NCI-H446 (cell line): ENCODE measurements around the gene OGG1.

ENCODE experiments used
- DNase-seq, 2 experiments: peaks; one replicate each; lab custom pipeline; 2025; lab: John Stamatoyannopoulos, UW

Gene OGG1

DNA sequence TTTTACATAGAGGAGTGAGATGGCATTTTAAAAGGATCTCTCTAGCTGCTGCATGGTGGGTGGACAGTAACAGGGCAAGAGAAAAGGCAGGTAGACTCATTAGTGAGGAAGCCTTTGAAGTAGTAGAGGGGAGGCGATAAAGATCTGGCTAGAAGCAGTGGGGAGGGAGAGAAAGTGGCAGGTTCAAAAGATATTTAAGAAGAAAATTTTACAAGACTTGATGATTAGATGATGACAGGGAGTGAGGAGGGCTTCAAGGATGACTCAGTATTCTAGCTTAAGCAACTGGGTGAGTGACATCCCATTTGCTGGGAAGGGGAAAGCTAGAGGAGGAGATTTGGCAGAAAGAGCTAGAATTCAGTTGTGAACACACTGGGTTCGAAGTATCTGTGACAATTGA lies 22.0 kb upstream of the OGG1 start:
- DNase-seq, result no peak

DNA sequence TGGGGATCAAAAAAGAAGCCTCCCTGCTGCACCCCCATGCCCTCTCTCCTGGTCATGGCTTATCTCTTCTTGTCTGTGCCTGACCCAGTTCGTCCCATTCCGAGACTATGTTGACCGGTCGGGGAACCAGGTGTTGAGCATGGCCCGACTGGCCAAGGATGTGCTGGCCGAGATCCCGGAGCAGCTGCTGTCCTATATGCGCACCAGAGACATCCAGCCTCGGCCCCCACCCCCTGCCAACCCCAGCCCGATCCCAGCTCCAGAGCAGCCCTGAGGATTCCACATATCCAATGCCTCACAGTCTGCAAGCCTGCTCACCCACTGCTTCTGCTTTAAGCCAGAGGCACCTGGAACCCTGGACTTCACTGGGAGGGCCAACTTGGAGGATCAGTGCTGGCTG lies 20.3 kb upstream of the OGG1 start:
- DNase-seq, result no peak

DNA sequence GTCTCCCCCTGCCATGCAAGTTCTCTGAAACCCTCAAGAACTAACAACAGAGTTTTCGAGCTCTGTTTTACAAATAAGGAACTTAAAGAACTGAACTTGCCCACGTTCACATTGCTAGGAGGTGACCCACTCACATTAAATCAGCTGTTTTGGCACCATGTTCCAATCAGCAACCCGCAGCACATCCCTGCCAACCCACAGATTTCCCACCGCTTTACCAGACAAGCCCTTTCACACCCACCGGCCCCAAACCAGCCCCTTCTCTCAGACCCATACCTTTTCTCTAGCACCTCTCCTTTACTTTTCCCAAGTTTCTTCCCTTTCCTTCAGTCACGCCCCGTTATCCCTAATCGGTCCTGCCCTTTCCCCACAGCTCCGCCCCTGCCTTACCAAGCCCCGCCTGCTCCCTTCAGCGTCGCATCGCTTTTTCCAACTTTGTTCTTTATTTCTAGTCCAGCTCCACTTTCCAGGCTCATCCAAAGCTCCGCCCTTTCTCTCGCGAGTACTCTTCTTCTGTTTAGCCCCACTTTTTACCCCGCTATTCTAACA lies 19.0 kb upstream of the OGG1 start:
- peak; percentile 66 to 84 for DNase-seq

DNA sequence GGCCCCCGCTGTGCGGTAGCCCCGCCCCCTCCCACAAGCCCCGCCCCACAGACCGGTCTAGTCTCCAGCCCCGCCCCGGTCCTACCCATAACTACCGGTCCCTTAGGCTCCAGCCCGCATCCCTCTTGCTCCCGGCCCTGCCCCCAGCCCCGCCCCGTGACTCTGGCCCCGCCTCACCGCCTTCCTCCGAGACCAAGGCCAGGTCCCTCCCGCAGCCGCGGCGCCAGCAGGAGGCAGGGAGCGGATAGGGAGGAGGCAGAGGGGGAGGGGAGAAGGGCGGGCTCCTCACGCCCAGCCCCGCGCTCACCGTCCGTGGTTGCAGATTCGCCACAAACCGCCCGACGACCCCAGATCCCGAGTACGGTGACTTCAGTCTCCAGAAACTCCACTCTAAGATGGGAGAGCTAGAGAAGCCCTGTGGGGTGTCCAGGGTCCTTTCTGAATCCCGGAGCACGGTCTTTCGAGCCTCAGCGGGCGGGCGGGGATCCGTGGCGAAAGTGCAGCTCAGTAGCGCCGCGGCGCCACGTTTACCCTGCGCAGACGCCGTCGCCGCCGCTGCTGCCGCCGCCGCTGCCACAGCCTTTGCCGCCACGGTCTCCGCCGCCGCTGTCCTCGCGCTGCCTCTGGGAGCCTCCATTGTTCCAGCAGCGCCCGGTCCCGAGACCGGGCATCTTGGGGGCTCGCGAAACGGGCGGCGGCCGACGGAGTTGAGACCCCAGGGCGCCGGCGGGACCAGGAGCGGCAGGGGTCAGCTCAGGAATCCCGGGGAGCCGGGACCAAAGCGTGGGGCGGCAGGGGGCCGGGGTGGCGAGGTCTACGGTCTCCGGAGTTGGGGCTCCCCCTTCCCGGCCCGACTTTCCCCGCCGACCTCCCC lies 18.3 kb upstream of the OGG1 start, which contains the start of gene BRPF1:
Gene BRPF1, plus strand, starts transcription at position 530 of the 874 bp plus-strand sequence. CDS start 2,406 bp downstream, outside the sequence.
- DNase-seq, result peak; percentile 88 to 95

DNA sequence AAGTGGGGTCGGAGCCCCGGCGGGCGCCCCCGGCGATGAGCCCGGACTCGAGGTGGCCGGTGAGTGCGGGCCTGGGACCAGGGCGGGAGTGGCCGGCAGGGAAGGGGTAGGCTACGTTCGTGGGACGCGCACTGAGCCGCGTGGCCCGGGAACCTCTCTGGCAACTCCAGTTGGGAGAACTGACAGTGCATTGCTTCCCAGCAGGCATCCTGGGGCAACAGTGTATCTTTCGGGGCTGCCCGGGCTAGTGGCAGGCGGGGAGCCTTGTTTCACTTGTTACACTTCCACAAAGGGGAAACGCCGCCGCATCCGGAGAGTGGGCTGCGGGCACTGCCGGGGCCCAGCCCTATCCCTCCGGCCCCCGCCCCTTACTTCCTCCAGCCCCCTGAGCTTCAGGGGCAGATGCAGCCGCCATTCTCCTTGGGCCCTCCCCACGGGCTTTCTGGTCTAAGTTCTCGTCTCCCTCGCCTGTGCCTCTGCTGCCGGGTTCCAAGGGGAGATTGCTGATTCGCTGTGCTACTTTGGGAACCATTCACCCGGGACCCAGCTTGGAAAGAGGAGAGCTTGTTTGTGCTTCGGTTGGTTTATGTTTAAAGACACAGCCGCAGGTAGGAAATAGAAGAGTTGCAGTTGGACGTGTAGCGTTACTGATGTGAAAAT lies 17.5 kb upstream of the OGG1 start:
- DNase-seq, result no peak

DNA sequence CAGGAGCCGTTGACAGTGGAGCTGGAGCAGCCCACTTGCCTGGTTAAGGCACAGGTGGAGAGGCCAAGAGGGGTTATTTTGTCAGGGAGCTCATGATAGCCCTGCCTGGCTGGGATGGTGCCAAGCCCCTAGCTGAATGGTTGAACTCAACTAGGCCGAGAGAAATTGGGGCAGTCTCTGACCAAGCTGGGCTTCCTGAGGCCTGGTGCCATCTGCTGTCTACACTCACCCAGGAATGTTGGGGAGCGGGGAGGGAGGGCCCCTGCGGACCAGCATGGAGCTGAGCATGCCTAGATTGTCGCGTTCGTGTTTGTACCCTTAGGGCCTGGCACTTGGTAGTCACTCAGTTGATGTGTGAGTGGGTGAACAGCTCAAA lies 17.0 kb upstream of the OGG1 start:
- DNase-seq, result no peak

DNA sequence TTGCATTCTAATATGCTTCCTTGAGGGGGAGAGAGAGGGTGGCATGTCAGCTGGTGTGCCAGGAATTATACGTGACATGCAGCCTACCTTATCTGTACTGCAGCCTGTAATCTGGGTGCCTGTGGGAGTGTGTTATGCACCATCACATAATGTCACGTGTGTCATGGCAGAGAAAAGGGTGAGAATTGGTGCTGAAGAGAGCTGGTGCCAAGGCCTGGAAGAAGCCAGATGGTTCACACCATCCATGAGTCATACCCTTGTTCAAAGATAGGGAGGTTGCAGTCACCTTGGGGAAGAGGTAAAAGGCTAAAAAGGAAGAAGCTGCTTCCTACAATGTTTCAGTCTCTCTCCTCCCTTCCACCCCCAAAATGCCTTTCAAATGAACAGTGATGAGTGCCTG lies 12.9 kb upstream of the OGG1 start:
- DNase-seq, result no peak

DNA sequence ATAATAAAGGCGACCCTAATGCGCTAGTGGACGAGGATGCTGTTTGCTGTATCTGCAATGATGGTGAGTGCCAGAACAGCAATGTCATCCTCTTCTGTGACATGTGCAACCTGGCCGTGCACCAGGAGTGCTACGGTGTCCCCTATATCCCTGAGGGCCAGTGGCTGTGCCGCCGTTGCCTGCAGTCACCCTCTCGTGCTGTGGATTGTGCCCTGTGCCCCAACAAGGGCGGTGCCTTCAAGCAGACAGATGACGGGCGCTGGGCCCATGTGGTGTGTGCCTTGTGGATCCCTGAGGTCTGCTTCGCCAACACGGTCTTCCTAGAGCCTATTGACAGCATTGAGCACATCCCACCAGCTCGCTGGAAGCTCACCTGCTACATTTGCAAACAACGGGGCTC lies 10.6 kb upstream of the OGG1 start:
- no peak for DNase-seq

DNA sequence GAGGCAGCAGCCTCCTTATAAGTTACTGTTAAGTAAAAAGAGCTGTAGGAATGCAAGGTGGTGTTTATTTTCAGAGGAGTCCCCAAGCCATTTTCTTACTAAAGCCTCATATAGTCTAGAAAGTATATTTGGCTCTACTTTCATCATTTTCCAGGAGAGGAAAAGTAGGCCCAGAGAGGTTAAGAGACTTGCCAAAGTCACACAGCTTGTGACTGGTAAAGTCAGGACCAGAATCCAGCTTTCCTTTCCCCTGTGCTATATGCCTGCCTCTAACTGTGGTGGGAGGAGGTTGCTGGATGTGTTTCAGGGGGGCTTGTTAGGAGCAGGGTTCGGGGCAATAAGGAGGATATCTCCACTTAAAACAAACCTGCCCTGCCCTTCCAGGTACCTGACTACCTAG lies 7.2 kb upstream of the OGG1 start:
- DNase-seq, result no peak

DNA sequence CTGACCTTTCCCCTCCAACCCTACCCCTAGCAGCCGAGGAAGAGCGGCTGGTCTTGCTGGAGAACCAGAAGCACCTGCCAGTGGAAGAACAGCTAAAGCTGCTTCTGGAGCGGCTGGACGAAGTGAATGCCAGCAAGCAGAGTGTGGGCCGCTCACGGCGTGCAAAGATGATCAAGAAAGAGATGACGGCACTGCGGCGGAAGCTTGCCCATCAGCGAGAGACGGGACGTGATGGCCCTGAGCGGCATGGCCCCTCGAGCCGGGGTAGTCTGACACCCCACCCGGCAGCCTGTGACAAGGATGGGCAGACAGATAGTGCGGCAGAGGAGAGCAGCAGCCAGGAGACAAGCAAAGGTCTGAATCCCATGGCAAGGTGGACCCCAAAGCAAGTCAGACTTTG lies 6.2 kb upstream of the OGG1 start:
- no peak for DNase-seq

DNA sequence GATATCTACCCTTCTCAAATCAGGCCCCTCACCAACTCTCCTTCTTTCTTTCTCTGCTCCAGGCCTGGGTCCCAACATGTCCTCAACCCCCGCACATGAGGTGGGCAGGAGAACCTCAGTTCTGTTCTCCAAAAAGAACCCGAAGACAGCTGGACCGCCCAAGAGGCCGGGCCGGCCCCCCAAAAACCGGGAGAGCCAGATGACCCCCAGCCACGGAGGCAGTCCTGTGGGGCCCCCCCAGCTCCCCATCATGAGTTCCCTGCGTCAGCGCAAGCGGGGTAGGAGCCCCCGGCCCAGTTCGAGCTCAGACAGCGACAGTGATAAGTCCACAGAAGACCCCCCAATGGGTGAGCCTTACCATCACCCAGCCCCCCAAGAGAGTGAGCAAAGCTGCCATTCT lies 5.6 kb upstream of the OGG1 start:
- DNase-seq, result no peak

DNA sequence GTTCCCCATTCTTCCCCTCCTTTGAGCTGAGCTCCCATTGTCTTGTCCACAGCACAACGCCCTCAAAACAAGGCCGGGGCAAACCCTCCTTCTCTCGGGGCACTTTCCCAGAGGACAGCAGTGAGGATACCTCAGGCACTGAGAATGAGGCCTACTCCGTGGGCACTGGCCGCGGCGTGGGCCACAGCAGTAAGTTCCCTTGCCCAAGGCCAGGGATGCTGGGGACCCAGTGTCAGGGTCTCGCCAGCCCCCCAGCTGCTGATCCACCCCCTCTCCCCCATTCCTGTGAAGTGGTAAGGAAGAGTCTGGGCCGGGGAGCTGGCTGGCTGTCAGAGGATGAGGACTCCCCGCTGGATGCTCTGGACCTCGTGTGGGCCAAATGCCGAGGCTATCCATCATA lies 4.2 kb upstream of the OGG1 start:
- DNase-seq, result no peak

DNA sequence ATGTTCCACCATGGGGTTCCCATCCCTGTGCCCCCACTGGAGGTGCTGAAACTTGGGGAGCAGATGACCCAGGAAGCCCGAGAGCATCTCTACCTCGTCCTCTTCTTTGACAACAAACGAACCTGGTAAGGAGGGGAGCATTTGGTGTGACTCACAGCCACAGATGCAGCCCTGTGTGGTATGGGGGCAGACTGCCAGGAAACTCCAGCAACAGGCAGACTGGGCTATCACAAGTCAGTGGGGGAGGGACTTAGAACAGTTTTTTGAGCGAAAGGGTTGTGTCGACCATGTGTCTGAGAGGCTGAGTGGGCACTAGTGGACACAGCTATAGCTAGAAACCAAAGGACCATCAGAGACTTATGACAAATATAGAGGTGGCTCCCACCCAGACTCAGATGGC lies 3.4 kb upstream of the OGG1 start:
- peak in 1 of 2 experiments; percentile 33 for DNase-seq

DNA sequence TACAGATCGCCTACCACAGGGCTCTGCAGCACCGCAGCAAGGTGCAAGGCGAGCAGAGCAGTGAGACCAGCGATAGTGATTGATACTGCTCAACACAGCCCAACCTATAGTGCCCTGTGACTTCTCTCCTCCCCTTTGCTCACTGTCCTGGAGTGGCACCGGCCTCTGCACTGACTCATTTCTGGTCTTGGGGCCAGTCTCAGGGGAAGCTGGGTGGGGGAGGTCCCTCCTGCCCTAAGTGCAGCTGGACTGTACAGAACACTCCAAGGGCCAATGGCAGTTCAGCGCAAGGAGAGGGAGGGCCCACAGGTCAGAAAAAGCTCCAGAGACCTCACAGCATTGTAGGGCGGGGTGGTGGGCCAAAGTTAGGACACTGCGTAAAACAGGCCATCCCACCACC lies 2.5 kb upstream of the OGG1 start:
- DNase-seq, result no peak

DNA sequence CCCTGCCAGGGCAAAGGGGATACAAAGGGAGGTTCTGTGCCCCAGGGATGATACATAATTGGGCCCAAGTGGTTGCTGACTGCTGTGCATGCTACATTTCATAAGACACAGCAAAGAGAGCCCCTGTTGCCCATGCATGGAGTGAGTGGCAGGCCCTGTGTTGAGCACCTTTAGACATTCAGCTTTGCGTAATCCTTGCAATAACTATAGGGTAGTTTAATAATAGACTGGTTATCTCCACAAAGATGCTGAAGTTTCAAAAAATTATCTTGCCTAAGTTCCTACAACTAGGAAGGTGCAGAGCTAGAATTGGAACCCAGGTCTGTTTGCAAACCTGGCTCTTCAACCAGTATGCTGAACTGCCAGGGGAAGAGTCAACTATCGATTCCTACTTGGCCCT lies 1.7 kb upstream of the OGG1 start:
- DNase-seq, result no peak

DNA sequence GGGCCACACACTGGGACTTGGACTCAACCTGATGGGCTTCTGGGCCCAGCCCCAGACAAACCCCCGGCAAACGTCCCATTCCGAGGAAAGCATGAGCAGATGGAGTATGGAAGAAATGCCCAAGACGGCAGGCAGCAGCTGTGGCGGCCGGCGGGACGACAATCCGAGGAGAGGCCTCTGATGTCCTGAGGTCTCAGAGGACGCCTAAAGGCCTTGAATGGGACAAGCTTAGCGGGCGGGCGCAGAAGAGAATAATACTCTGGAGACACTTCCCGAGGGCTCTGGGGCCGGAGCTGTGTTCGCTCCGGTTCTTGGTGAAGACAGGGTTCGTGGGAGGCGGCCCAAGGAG lies 482 bp upstream of the OGG1 start:
- peak in 1 of 2 experiments; percentile 44 for DNase-seq

DNA sequence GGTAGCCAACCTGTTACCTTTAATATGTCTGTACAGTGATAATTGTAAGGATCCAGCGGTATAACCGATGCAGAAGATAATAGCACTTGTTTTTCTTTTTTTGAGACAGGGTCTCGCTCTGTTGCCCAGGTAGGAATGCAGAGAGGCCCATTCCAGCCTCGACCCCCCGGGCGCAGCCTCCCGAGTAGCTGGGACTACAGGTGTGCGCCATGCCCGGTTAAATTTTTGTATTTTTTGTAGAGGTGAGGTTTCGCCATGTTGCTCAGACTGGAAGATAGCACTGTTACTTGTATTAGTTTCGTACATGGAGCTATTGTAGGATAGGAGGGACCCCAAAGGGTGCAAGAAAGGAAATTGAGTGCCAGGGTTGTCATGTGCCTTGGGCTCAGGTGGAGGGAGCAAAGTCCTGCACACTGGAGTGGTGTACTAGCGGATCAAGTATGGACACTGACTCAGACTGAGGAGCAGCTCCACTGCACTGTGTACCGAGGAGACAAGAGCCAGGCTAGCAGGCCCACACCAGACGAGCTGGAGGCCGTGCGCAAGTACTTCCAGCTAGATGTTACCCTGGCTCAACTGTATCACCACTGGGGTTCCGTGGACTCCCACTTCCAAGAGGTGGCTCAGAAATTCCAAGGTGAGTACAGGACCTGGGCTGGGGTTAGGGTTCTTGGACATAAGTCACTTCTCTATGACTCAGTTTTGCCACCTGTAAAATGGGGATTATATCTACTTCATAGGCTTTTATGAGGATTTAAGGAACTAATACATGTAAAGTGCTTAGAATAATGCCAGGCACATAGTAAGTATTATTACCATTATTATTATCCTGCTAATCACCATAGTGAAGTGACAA lies 1.0 kb downstream of the OGG1 start:
- DNase-seq, result no peak

DNA sequence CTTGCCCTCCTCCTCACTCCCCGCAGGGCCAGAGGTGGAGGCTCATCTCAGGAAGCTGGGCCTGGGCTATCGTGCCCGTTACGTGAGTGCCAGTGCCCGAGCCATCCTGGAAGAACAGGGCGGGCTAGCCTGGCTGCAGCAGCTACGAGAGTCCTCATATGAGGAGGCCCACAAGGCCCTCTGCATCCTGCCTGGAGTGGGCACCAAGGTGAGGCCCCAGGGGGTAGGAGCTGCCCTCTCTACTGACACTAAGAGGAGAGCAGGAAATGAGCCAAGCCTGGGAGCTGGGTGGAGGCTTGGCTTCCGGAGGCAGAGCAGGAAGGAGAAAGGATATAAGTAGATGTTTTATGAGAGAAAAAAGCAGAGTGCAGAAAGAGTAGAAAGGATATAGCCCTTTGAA lies 4.9 kb downstream of the OGG1 start:
- no peak for DNase-seq

DNA sequence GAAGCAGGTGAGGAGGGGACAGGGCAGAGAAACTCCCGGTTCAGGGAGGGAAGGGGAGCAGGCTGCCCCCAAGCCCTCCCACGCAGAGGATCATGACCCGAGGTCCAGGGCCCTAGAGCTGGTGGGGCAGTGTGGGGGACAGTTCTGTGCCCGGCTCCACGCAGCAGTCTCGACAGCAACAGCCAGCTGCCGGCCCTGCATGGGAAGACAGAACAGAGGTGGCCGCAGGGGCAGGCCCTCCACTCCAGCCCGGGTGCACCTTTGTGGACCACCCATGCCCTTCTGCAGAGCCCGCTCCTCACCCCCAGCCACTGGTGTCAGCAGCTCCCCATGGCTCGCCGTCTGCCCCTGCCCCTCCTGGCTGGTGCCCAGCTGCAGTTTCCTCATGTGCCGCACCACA lies 7.7 kb downstream of the OGG1 start:
- no peak for DNase-seq

DNA sequence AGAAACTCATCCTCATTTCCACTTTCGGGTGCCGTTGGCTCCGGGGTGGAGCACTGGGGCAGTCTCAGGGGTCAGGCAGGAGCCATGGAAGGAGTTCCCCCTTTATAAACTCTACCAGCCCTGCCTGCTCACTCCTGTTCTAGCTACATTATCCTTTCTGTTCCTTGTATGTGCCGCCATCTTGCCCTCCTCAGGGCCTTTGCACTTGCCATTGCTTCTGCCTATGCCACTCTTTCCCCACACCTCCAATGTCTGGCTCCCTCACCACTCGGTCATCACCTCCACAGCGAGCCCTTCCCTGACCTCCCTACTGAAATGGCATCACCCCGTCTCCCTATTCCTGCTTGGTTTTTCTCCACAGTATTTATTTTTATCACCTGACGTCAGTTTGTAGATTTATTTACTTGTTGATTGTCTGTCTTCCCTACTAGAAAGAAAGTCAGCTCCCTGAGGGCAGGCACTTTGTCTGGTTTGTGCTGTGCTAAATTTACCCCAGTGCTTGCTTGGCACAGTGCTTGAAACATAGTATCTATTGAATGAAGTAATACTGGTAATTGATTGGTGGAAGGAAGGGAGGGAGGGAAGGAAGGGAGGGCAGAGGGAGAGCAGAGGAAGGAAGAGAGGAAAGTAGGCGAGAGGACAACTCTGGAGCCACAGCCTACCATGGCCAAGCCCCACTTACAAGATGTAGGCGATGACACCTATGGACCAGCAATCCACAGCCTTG lies 11.2 kb downstream of the OGG1 start:
- no peak for DNase-seq

DNA sequence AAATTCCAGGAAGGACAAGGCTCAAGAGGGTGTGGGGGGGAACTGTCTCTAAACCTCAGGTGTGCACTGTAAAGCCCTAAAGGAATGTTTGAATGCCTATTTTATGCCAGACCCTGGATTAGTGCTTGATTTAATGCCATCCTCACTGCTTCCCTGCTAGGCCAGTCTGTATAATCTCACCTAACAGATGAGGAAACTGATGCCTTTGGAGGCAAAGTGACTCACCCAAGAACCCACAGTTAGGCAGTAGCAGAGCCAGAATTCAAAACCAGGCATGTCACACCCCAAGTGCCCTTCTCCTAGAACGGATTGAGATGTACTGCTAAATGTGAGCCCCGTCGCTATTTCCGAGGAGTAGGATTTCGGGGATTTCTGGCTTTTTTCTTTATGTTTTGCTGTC lies 12.2 kb downstream of the OGG1 start:
- DNase-seq, result no peak

DNA sequence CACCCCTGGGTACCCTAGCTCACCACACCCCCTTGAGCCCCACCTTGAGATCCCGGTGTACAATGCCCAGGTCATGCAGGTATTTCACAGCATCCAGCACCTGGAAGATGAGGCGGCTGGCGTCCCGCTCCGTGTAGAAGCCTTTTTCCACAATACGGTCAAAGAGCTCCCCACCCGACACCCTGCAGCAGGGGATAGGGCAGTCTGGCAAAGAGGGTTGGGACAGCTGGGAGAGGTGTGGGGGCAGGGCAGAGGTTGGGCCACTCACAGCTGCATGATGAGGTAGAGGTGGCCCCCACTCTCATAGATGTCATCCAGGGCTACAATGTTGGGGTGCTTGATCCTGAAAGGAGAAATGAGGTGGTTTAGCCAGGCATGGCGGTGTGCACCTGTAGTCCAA lies 13.1 kb downstream of the OGG1 start:
- DNase-seq, result no peak
